ENCODE data around the gene WIPF2.

GRCh38 chr17:40318830-40319391 is 99.8 kb downstream of the WIPF2 start:
- TF ChIP-seq CTCF (IDR thresholded peaks at IDR 0.05), result no peak
- TF ChIP-seq POLR2A (IDR thresholded peaks at IDR 0.05), result no peak
- no peak for TF ChIP-seq EP300 (IDR thresholded peaks at IDR 0.05)

Data from tibial nerve (tissue), 4 donors.